H1 (cell line): Measurements from ENCODE around the gene NFASC. TPM values are rescaled to one million over a fixed set of nuclear protein-coding genes. Genes with fewer than 3 reads are reported as not detected.

Experiments used
- ASH2L ChIP-seq: fragments of 200-600, 300-600 bp; sonication (generic); IDR thresholded peaks from one replicate; pipeline ENCODE4 v1.7.1; 2017; ENCODE audit warnings: low read length
- MAX ChIP-seq: IDR thresholded peaks from 2 replicates; pipeline ENCODE4 v1.6.1; 2012; ENCODE audit warnings: inconsistent platforms
- RNF2 ChIP-seq: fragments of 200-900, 300-1000 bp; sonication (generic); IDR thresholded peaks from 2 replicates; pipeline ENCODE4 v1.7.1; 2016; ENCODE audit warnings: borderline replicate concordance, low read depth, mild to moderate bottlenecking, antibody characterized with exemption, low read length; ENCODE audit not compliant: poor library complexity, severe bottlenecking; ENCODE audit errors: missing control alignments
- polyA plus RNA-seq, 7 experiments: library from polyadenylated mRNA; depleted of rRNA in 3 of 7; stranded (reverse) in 5 of 7; unstranded in 2 of 7; fragments of >200 nt in 5 of 7; fragments of 200-250 nt in 2 of 7; gene quantifications; 1 replicate in 5 of 7; 2 replicates in 1 of 7; 4 replicates in 1 of 7; pipeline versions ENCODE4 v1.2.1 to v1.2.3, GENCODE V29; 2011 to 2013; ENCODE audit warnings: missing spikeins in 2 of 7, mixed read lengths in 2 of 7
- total RNA-seq: library from RNA; stranded (reverse); fragmentation: NEBNext Ultra II Directional; extraction: Animal tissue kit (Norgen Biotek cat#: 25700); gene quantifications from 2 replicates; pipeline ENCODE4 v1.2.1, GENCODE V29; 2021

NFASC gene
- total and polyA plus RNA-seq, 2 of the 8 experiments (the other 6 are each of a cell fraction or from before 2014, with no cell fraction given): 5.0 to 15.2 TPM

GRCh38 chr1:205049479-205049878 is 178.8 kb downstream of the NFASC start (continued):
- no peak for TF ChIP-seq MAX
- TF ChIP-seq ASH2L: no peak
- no peak for TF ChIP-seq RNF2
